T-cell (primary cell): Measurements from ENCODE around the gene GPX2. TPM values are rescaled to one million over a fixed set of nuclear protein-coding genes. Genes with fewer than 3 reads are reported as not detected.
A peak's percentile ranks its signal among the peaks of the same experiment; 100 is the strongest.

Experiments
- ATAC-seq, 4 experiments: fragments of 200-7000 bp in 3 of 4; fragments of 150-1000 bp in 1 of 4; cut with Tn5 transposase; replicated peaks in 1 of 4; 1 replicate in 3 of 4; 2 replicates in 1 of 4; pipeline ENCODE4 v1.10.0; 2021; ENCODE audit warnings: moderate library complexity in 3 of 4, mild to moderate bottlenecking in 2 of 4, moderate number of reproducible peaks in 1 of 4
- CTCF ChIA-PET, 2 donors: fragments of 300-600 bp; sonication (Branson Sonifier 250); formaldehyde crosslinking; loops; one replicate each; lab custom pipeline; 2022; ENCODE audit warnings: antibody characterized with exemption in 2 of 2; lab: Charles Lee
- POLR2A ChIA-PET, 2 donors: fragments of 300-600 bp; sonication (Branson Sonifier 250); formaldehyde crosslinking; loops; one replicate each; lab custom pipeline; 2022; ENCODE audit warnings: antibody characterized with exemption in 2 of 2; lab: Charles Lee
- DNase-seq, 35 experiments: peaks; one replicate each; pipeline versions ENCODE4 v3.0.0 to v3.0.0-alpha.2; 2013 to 2023
- H3K27ac ChIP-seq: one replicate; pipeline ENCODE4 v1.5.1; 2013; ENCODE audit warnings: low read length
- H3K27me3 ChIP-seq, 2 experiments: replicated peaks in 1 of 2; 1 replicate in 1 of 2; 2 replicates in 1 of 2; pipeline versions ENCODE4 v1.6.1 to v1.7.0; 2013; ENCODE audit warnings: low read length in 1 of 2, mixed read lengths in 1 of 2; ENCODE audit not compliant: control insufficient read depth in 2 of 2, insufficient read depth in 2 of 2; ENCODE audit errors: extremely low read depth in 1 of 2
- H3K36me3 ChIP-seq, 2 donors: 1 replicate in 1 of 2; 2 replicates in 1 of 2; pipeline versions ENCODE4 v1.6.1 to v1.7.0; 2013; ENCODE audit warnings: low read length in 1 of 2; ENCODE audit not compliant: control insufficient read depth in 2 of 2, insufficient read depth in 1 of 2; ENCODE audit errors: extremely low read depth in 1 of 2
- H3K4me1 ChIP-seq, 2 experiments: 1 replicate in 1 of 2; 2 replicates in 1 of 2; pipeline versions ENCODE4 v1.6.1 to v1.7.0; 2013; ENCODE audit warnings: low read length in 2 of 2, mixed read lengths in 1 of 2; ENCODE audit not compliant: insufficient read depth in 2 of 2, control insufficient read depth in 1 of 2; ENCODE audit errors: extremely low read depth in 1 of 2
- H3K4me3 ChIP-seq, 2 donors: 1 replicate in 1 of 2; 2 replicates in 1 of 2; pipeline versions ENCODE4 v1.5.1 to v1.7.0; 2013; ENCODE audit warnings: mild to moderate bottlenecking in 2 of 2, low read length in 1 of 2, moderate library complexity in 1 of 2; ENCODE audit not compliant: control insufficient read depth in 1 of 2; ENCODE audit errors: extremely low read depth in 1 of 2
- H3K9me3 ChIP-seq: 2 replicates; pipeline ENCODE4 v1.7.0; 2013
- H3K27ac Mint-ChIP-seq, 2 donors: one replicate each; pipeline ENCODE4 v1.8.0; 2020 to 2021; ENCODE audit warnings: mild to moderate bottlenecking in 2 of 2, mixed read lengths in 2 of 2
- H3K27me3 Mint-ChIP-seq, 2 donors: one replicate each; pipeline ENCODE4 v1.8.0; 2021 to 2022; ENCODE audit warnings: mixed read lengths in 2 of 2
- H3K36me3 Mint-ChIP-seq: one replicate; pipeline ENCODE4 v1.8.0; 2021; ENCODE audit warnings: mixed read lengths
- H3K4me1 Mint-ChIP-seq, 3 donors: one replicate each; pipeline ENCODE4 v1.8.0; 2020 to 2022; ENCODE audit warnings: mixed read lengths in 3 of 3, mild to moderate bottlenecking in 1 of 3
- H3K4me3 Mint-ChIP-seq, 3 donors: one replicate each; pipeline ENCODE4 v1.8.0; 2020 to 2022; ENCODE audit warnings: mild to moderate bottlenecking in 3 of 3, mixed read lengths in 3 of 3, moderate library complexity in 3 of 3
- H3K9me3 Mint-ChIP-seq, 3 donors: one replicate each; pipeline ENCODE4 v1.8.0; 2020 to 2022; ENCODE audit warnings: mixed read lengths in 3 of 3
- WGBS: methylation state at CpG from one replicate; pipeline ENCODE4 v1.1.5; 2013; ENCODE audit warnings: missing lambda C conversion rate; ENCODE audit not compliant: insufficient coverage; 5-methylcytosine and 5-hydroxymethylcytosine counted together
- total RNA-seq, 35 experiments: library from RNA in 6 of 35; stranded (reverse) in 6 of 35; fragments of 120-200 nt in 1 of 35; gene quantifications; one replicate each; pipeline versions ENCODE4 v1.2.1 to v1.2.4 and lab custom pipeline; 2013 to 2026

GPX2 gene
- total RNA-seq, 5 donors from 2014 or later (not counting 1 experiment from before 2014, with no cell fraction given): 0.56 to 0.93 (median 0.89) TPM; not detected in 2

DNA sequence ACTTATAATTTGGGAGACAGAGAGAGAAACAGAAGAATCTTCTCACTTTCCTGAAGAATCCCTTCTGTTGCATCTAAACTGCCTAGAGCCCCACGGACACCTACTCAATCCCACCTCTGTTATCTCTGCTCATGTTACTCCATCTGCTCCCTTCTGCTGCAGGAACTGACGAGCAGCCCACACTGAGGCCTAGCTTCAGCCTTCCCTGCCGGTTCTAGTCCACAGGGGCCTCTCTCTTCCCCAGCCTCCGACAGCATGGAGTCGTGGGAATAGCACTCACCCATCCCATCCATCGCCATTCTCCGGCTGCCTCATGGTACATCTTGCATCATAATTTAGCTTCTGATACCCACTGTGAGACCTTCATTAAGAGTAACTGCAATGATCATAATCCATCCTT, 25.6 kb upstream of the GPX2 start:
- WGBS: 95% methylated on average over 7 of the region's 7 CpGs

DNA sequence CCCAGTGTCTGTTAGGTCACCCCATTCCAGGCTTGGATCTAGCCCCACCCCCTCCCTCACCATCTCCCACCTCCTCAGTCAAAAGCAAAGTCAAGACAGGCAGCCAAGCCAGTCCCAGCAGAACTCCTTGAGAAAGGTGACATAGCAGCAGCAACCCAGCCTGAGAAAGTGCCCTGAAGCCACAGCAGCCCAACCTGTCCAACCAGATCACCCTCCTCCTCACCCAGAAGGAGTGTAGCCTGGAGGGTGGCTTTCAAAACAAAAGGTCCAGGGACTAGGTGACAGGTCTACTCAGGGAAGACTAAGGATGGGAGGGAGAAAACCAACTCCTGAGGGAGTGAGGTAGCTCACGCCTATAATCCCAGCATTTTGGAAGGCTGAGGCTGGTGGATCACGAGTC, 24.4 kb upstream of the GPX2 start:
- Histone ChIP-seq H3K4me1 (peaks cover 0 to 12% of the 10 kb centered on the region in 2 experiments), H3K27me3 (peaks cover 0 to 8% of the 10 kb centered on the region in 2 experiments), H3K9me3 (no peaks in the 10 kb centered on the region), H3K4me3 (no peak overlapping the region), H3K36me3 (no peaks in the 10 kb centered on the region), H3K27ac (no peak overlapping the region)
- H3K27me3 Mint-ChIP-seq: no peaks in the 10 kb centered on the region
- WGBS: no CpG with 5 or more reads among the region's 2 CpGs
- H3K36me3 Mint-ChIP-seq: no peaks in the 10 kb centered on the region
- peak overlapping the region in 1 of 2 donors; percentile 60 for H3K27ac Mint-ChIP-seq
- H3K4me1 Mint-ChIP-seq: peaks cover 21 to 31% (median 22%) of the 10 kb centered on the region in 3 donors
- DNase-seq (no peak), ATAC-seq (no peak)
- no peak overlapping the region for H3K4me3 Mint-ChIP-seq
- H3K9me3 Mint-ChIP-seq: no peaks in the 10 kb centered on the region
- CTCF ChIA-PET: interaction anchor here in 1 of 2 donors (1.5 kb wide), 1 partner anchor 17 kb away, joined by 3 read pairs; no protein-coding TSS in a partner anchor
- POLR2A ChIA-PET: interaction anchor here in 1 of 2 donors (0.7 kb wide), 1 partner anchor 78 kb away, joined by 5 read pairs; no protein-coding TSS in a partner anchor

More for the DNA sequence above, 25.6 kb upstream of the GPX2 start:
- Mint-ChIP-seq H3K27ac (no peak overlapping the region), H3K27me3 (no peaks in the 10 kb centered on the region), H3K9me3 (no peaks in the 10 kb centered on the region), H3K4me1 (peaks cover 22 to 31% (median 23%) of the 10 kb centered on the region in 3 donors), H3K4me3 (no peak overlapping the region), H3K36me3 (no peaks in the 10 kb centered on the region)
- H3K27ac ChIP-seq: no peak overlapping the region
- H3K4me3 ChIP-seq: no peak overlapping the region
- peaks cover 0 to 16% of the 10 kb centered on the region in 2 experiments for H3K4me1 ChIP-seq
- POLR2A ChIA-PET: interaction anchor here in 1 of 2 donors (0.5 kb wide), 2 partner anchors 9 to 10 kb away, joined by 5 to 7 read pairs; no protein-coding TSS in a partner anchor
- DNase-seq (no peak), ATAC-seq (no peak)
- no peaks in the 10 kb centered on the region for H3K9me3 ChIP-seq
- H3K27me3 ChIP-seq: peaks cover 0 to 12% of the 10 kb centered on the region in 2 experiments
- H3K36me3 ChIP-seq: no peaks in the 10 kb centered on the region
- CTCF ChIA-PET: interaction anchor here in 1 of 2 donors (0.6 kb wide), 2 partner anchors 285 to 753 kb away, joined by 3 to 11 read pairs; no protein-coding TSS in a partner anchor

DNA sequence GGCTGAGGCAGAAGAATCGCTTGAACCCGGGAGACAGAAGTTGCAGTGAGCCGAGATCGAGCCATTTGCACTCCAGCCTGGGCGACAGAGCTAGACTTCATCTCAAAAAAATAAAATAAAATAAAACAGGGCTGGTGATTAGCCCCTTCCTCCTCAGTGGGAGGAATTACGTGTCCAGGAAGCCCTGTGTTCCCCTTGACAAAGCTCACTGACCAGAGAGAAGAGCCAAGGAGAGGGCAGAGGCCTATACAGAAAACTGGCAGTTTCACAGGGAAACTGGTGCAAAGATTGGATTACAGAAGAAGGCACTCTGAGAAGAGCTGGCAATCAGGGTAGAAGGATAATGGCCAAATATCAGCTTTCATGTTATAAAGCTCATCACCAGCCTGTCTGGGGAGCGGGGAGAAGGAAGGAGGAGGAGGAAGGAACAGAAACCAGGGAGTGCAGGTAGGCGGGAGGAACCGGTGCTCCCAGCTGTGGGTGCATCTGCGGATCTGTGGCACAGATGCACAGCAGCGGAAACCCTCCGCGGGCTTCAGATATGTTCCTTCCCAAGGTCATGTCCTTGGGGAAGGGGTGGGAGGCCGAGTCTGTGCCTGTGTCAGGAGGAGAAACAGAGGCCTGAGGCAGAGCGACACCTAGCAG, 22.9 kb upstream of the GPX2 start:
- H3K36me3 Mint-ChIP-seq: no peaks in the 10 kb centered on the region
- no peak for DNase-seq
- H3K27ac Mint-ChIP-seq: no peak overlapping the region
- WGBS: 88% methylated on average over 6 of the region's 15 CpGs
- H3K4me1 Mint-ChIP-seq: peaks cover 11 to 25% (median 14%) of the 10 kb centered on the region in 3 donors
- H3K4me3 Mint-ChIP-seq: no peak overlapping the region
- POLR2A ChIA-PET: no interaction called here
- Histone ChIP-seq H3K4me3 (no peak overlapping the region), H3K27ac (no peak overlapping the region), H3K9me3 (no peaks in the 10 kb centered on the region), H3K36me3 (no peaks in the 10 kb centered on the region), H3K4me1 (peaks cover 0 to 7% of the 10 kb centered on the region in 2 experiments), H3K27me3 (no peaks in the 10 kb centered on the region)
- H3K9me3 Mint-ChIP-seq: no peaks in the 10 kb centered on the region
- H3K27me3 Mint-ChIP-seq: no peaks in the 10 kb centered on the region
- CTCF ChIA-PET: no interaction called here
- no peak for ATAC-seq

DNA sequence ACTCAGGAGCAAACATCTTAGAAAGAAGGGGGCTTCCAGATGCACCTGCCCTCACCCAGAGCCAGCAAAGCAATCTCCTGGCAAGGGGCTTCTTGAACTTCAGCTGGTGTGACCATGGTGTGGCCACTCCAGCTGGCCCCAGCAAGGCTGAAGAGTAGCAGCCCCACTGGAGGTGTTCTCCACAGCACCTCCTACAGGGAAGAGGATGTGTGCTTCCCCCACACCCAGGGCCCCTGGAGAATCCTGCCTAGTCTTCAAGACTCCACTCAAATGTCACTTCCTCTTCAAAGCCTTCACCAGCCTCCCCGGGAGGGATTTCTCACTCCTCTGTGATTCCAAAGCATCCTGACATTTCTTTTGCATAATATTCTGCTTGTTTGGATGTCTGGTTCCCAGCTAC, 21.1 kb upstream of the GPX2 start:
- H3K36me3 ChIP-seq: no peaks in the 10 kb centered on the region
- H3K27ac ChIP-seq: no peak overlapping the region
- no peak overlapping the region for H3K4me3 Mint-ChIP-seq
- H3K36me3 Mint-ChIP-seq: no peaks in the 10 kb centered on the region
- H3K4me1 ChIP-seq: peaks cover 0 to 7% of the 10 kb centered on the region in 2 experiments
- CTCF ChIA-PET: no interaction called here
- no peak for DNase-seq
- H3K4me1 Mint-ChIP-seq: peaks cover 6 to 23% (median 10%) of the 10 kb centered on the region in 3 donors
- H3K27me3 Mint-ChIP-seq: no peaks in the 10 kb centered on the region
- H3K27me3 ChIP-seq: no peaks in the 10 kb centered on the region
- POLR2A ChIA-PET: no interaction called here
- no CpG with 5 or more reads among the region's 1 CpG for WGBS
- H3K4me3 ChIP-seq: no peak overlapping the region
- no peaks in the 10 kb centered on the region for H3K9me3 ChIP-seq
- no peak overlapping the region for H3K27ac Mint-ChIP-seq
- ATAC-seq: no peak
- H3K9me3 Mint-ChIP-seq: no peaks in the 10 kb centered on the region

DNA sequence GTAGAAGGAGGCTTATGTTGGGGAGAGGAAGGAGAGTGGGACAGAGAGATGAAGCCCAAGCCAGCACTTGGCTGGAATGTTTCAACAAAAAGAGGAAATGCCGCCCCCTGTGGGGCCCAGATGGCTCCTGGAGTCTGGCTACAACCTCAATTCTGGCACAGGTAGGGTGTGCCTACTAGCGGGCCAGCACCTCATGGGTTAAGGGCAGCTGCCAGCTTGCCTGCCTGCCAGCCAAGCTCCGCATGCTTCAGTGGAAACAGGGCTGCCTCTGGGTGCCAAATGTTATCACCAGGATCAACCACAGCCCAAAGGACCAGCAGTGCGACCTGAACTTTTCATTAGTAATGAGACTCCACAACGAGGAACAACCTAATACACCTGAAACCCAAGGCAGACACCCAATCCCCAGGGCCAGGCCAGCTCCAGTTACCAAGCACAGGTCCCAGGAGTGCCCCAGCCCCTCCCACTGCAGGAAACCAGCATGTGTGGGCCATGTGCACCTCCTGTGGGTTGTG, 18.3 kb upstream of the GPX2 start:
- Histone ChIP-seq H3K4me3 (no peak overlapping the region), H3K4me1 (peaks cover 0 to 7% of the 10 kb centered on the region in 2 experiments), H3K9me3 (no peaks in the 10 kb centered on the region), H3K27me3 (no peaks in the 10 kb centered on the region), H3K27ac (no peak overlapping the region), H3K36me3 (peaks cover 0 to 4% of the 10 kb centered on the region in 2 donors)
- Mint-ChIP-seq H3K9me3 (no peaks in the 10 kb centered on the region), H3K4me1 (peaks cover 2 to 14% (median 2%) of the 10 kb centered on the region in 3 donors), H3K27ac (no peak overlapping the region), H3K27me3 (no peaks in the 10 kb centered on the region), H3K4me3 (no peak overlapping the region), H3K36me3 (peaks cover 9% of the 10 kb centered on the region)
- CTCF ChIA-PET: interaction anchor here in 1 of 2 donors (0.8 kb wide), 1 partner anchor 69 kb away, joined by 4 read pairs; no protein-coding TSS in a partner anchor
- DNase-seq: no peak
- POLR2A ChIA-PET: interaction anchor here in 1 of 2 donors (0.7 kb wide), 1 partner anchor 47 kb away, joined by 3 read pairs; no protein-coding TSS in a partner anchor
- WGBS: 86% methylated on average over 4 of the region's 5 CpGs
- no peak for ATAC-seq

DNA sequence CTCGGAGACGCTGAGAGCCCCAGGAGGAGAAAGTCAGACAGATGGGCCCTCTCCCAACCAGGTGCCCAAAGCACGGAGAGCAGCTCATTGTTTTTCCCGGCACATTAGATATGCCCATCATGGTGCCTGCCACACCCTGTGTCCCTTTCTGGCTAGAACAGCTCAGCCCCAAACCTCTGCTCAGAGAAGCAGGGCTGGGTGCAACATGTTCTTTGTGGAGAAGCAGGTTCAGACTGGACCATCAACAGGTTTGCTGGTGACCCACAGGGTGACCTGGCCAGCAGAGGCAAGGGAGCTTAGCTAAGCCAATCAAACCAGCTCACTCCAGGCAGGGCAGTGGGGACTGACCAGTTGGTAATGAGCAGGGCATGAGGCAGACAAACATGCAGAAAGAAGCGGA, 16.2 kb upstream of the GPX2 start:
- Mint-ChIP-seq H3K4me1 (peaks cover 2 to 11% (median 2%) of the 10 kb centered on the region in 3 donors), H3K9me3 (no peaks in the 10 kb centered on the region), H3K36me3 (peaks cover 18% of the 10 kb centered on the region), H3K27ac (no peak overlapping the region), H3K4me3 (no peak overlapping the region), H3K27me3 (no peaks in the 10 kb centered on the region)
- DNase-seq (no peak), ATAC-seq (no peak)
- H3K27me3 ChIP-seq: no peaks in the 10 kb centered on the region
- H3K9me3 ChIP-seq: no peaks in the 10 kb centered on the region
- peaks cover 0 to 6% of the 10 kb centered on the region in 2 donors for H3K36me3 ChIP-seq
- 98% methylated on average over 5 of the region's 5 CpGs for WGBS
- H3K27ac ChIP-seq: no peak overlapping the region
- ChIA-PET POLR2A (no interaction called here), CTCF (no interaction called here)
- no peak overlapping the region for H3K4me3 ChIP-seq
- H3K4me1 ChIP-seq: peaks cover 0 to 7% of the 10 kb centered on the region in 2 experiments
